Lower leg skin (tissue), 4 donors: Measurements from ENCODE around the gene CCDC85C. TPM values are rescaled to one million over a fixed set of nuclear protein-coding genes. Genes with fewer than 3 reads are reported as not detected.

Experiments used
- DNase-seq, 2 donors: peaks; one replicate each; pipeline ENCODE4 v3.0.0-alpha.2; 2019; ENCODE audit warnings: low spot score in 2 of 2
- H3K4me3 ChIP-seq: fragments of 200-600 bp; sonication (generic); 2 replicates; pipeline ENCODE4 v1.5.1; 2017; ENCODE audit warnings: mild to moderate bottlenecking, low read depth; ENCODE audit not compliant: poor library complexity, severe bottlenecking
- CTCF ChIP-seq, 3 donors: fragments of 450-650 bp; IDR thresholded peaks; one replicate each; pipeline ENCODE4 v1.5.1; 2016; ENCODE audit warnings: antibody characterized with exemption in 3 of 3, mild to moderate bottlenecking in 3 of 3, moderate library complexity in 2 of 3
- POLR2A ChIP-seq, 2 donors: fragments of 450-650 bp; IDR thresholded peaks; one replicate each; pipeline ENCODE4 v1.6.1; 2016 to 2017; ENCODE audit warnings: antibody characterized with exemption in 2 of 2, mild to moderate bottlenecking in 1 of 2, moderate library complexity in 1 of 2
- WGBS, 2 donors: methylation state at CpG; one replicate each; pipeline ENCODE4 v1.1.5; 2018; 5-methylcytosine and 5-hydroxymethylcytosine counted together
- intact Hi-C: fragments of 100-400 bp; cut with DNase I; formaldehyde crosslinking; loops from one replicate; pipeline ENCODE4 v1.15.0; 2023; ENCODE audit warnings: low total_unique reads
- total RNA-seq, 4 donors: library from RNA; depleted of rRNA; stranded (reverse); fragments of >200 nt; gene quantifications; one replicate each; pipeline ENCODE4 v1.1.0, GENCODE V29; 2016

The CCDC85C gene
- total RNA-seq, 4 donors from 2014 or later = 17.2 to 47.7 (median 33.3) TPM

DNA sequence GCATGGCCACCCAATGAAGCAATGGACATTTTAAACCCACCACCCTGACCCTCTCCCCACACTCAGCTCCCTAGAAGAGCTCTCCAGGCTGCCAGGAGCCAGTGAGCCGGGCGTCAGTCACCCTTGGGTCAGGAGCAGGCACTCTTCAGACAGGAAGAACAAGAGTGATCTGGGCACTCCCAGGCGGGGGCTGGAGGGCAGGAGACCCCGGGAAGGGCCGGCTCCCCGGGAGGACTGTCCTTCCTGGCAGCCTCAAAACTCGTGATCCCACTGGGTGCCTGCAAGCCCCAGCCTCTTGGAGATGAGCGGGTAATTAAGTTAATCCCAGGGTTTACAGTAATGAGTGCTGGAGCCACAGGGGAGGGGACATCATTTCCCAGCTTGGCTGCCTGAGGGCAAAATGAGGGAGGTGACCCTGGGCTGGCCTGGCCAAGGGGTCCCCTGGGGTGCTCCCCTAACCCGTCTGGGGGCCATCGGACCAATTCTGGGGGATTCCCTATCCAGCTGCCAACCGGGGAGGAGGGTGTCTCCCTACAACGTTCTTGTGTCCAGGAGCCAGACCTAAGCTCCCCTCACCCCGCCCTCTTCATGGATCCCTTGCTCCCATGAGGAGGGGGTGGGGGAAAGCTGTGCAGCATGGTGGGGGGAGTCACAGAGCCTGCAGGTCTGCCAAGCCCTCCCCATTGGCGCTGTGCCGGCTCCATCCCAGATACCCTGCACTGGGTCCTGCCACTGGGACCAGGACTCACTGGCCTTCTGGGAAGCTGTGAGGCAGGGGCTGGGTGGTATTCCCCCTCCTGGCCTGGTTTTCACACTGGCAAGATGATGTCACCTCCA is 63.6 kb downstream of the CCDC85C start:
- WGBS, 2 donors = 59 to 65% methylated on average over 15 of the region's 15 CpGs
- H3K4me3 ChIP-seq = no peak overlapping the region
- intact Hi-C loops = no loop called here
- no peak for TF ChIP-seq POLR2A (IDR thresholded peaks at IDR 0.05)
- TF ChIP-seq CTCF (IDR thresholded peaks at IDR 0.05) = no peak
- DNase-seq = no peak

DNA sequence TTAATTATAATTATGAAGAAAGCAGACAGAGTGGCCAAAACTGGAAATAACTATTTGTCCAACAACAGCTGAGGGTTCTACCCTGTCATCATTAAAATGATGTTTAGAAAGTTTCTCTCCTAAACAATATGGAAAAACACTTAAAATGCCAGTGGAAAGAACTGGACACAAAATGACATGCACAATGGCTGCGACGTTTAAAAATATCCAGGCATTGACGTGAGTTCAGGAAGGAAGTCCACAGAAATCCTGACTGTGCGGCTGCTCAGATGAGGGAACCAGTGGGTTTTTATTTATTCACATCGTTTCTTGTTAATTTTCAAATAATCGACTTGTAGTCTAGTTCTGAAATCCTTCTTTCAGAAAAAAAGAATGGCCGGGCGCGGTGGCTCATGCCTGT is 64.5 kb downstream of the CCDC85C start:
- TF ChIP-seq POLR2A (IDR thresholded peaks at IDR 0.05) (no peak), CTCF (IDR thresholded peaks at IDR 0.05) (no peak)
- DNase-seq = no peak
- intact Hi-C loops = no loop called here
- H3K4me3 ChIP-seq = no peak overlapping the region
- 71% methylated on average over 9 of the region's 9 CpGs for WGBS, 2 donors

DNA sequence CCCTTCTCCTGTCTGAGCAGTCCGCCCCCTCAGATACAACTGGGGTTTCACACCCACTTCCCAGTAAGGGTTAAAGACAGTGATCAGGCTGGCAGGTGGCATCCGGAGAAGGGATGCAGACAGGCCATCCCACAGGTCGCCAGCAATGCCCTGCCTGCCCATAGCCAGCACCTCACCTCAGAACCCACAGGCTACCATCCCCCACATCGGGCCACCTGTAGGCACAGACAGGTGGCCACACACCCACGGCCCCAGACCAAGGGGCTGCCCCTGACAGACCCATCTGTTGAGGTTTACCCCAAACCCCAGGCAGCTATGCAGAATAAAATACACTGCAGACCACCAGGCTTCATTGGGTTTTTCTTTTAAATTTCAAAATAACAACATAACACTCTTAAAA is 65.3 kb downstream of the CCDC85C start:
- 60 to 74% methylated on average over 5 of the region's 5 CpGs for WGBS, 2 donors
- intact Hi-C loops = no loop called here

DNA sequence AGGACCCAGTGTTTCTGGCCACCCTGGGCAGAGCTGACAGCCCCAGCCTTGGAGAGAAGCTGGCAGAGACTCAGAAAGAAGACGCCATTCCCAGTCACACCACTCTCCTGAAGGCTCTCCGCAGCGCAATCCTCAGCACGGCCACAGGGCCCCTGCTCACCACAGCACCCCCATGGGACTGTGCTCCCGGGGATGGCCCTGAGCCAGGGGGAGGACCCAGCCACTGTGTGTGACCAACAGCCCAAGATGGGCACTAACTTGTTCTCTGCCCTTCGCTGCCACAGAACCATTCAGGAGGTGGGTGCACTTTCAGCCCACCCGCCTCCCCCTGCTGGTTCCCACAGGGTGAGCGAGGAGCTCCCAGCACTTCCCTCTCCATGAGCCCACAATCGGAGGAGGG is 65.7 kb downstream of the CCDC85C start:
- TF ChIP-seq CTCF (IDR thresholded peaks at IDR 0.05) (no peak), POLR2A (IDR thresholded peaks at IDR 0.05) (no peak)
- intact Hi-C loops = no loop called here
- no peak for DNase-seq
- whole genome bisulfite sequencing, 2 donors = 69 to 74% methylated on average over 9 of the region's 9 CpGs
- no peak overlapping the region for H3K4me3 ChIP-seq

More for the DNA sequence above, 65.3 kb downstream of the CCDC85C start:
- TF ChIP-seq CTCF (IDR thresholded peaks at IDR 0.05) = no peak
- TF ChIP-seq POLR2A (IDR thresholded peaks at IDR 0.05) = no peak
- no peak for DNase-seq
- H3K4me3 ChIP-seq = no peak overlapping the region

DNA sequence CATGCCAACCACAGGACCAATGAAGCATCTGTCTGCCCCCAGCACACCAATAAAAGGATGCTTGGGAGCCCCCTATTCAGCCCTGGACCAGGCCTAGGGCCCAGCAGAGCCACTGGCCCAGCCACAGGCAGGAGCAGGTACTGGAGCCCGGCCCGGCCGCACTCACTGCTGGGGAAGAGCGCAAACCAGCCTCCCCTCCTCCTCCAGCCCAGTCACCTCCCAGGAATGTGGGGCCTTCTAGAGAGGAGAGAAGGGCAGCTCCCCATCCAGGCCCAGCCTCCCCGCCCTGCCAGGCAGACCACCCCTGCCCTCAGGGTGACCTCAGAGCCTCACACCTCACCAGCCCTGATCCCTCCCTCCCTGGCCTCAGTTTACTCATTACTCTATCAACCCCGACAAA is 66.6 kb downstream of the CCDC85C start:
- no peak overlapping the region for H3K4me3 ChIP-seq
- TF ChIP-seq CTCF (IDR thresholded peaks at IDR 0.05) (no peak), POLR2A (IDR thresholded peaks at IDR 0.05) (no peak)
- no peak for DNase-seq
- intact Hi-C loops = no loop called here
- 77 to 86% methylated on average over 1 to 2 of the region's 6 CpGs for WGBS, 2 donors
